Stimulated activated CD4-positive, alpha-beta T cell treated with anti-CD3 and anti-CD28 coated beads, Interleukin-2, amount 100 ng/mL, for 24 hours (primary cell): Measurements from ENCODE around the gene MPZL1.

Source experiments
- DNase-seq, 2 donors: peaks; one replicate each; pipeline ENCODE4 v3.0.0-alpha.2; 2020

MPZL1 gene

DNA sequence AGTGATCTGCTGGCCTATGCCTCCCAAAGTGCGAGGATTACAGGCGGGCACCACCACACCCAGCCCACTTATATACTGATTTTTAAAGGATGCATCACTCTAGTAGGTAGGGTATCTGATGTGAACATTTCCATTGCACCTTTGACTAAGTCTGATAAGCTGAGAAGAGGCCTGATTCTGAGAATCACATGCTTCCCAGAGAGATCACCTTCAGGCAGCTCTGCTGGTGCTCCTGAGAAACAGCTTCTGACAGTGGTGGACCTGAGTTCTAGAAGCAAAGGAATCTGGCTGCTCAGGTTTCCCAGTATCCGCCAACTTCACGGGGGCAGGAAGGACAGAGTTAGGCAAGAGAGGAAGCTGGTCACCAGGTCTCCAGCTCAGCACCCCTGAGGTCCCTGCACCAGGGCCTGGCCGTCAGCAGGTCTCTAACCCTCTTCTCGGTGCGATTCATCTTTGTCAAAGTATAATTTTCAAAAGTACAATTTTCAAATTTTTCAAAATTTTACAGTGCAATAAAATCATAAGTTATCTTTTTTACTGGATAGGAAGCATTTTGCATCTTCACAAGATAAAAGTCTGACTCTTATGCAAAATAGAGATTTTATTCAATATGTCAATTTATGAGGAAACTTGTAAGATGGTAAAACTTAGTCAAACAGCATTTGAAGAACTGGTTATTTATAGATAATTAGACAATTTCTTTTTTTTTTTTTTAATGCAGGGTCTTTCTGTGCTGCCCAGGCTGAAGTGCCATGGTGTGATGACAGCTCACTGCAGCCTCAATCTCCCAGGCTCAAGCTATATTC lies 25.8 kb upstream of the MPZL1 start:
- DNase-seq: no peak

DNA sequence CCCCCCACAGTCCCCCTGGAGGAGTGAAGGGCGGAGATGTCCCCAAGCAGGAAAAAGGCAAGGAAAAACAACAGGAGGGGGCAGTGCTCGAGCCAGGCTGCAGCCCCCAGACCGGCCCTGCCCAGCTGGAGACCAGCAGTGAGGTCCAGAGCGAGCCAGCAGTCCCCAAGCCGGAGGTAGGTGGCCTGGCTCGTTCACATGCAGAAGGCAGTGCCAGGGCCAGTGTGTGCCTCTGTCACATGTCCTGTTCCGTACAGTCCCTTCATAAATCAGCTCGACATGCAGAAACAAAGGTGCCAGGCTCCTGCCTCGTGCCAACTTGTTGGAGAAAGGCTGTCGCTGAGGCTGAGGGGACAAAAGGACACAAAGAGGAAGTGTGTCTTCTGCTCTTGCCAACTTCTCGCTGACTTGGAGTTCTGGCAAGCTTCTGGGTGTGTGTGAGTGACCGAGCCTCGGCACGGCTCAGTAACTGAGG lies 24.1 kb upstream of the MPZL1 start:
- no peak for DNase-seq

DNA sequence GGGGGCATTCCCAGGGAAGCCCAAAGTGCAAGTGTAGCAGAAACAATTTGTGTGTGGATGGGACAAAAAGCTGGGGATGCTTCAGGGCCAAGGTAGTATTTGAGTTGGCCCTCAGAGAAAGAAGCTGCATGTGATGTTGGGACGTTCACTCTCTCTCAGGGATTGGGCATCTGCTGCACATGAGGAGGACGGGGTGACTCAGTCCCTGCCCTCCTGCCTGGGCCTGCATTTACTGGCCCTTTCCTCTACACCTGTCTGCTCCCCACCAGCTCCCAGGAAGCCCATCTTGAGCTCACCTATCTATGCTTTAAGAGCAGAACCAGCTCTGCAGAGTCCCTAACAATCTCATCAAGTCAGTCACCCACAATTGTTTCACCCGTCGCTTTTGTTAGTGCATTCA lies 23.5 kb upstream of the MPZL1 start:
- no peak for DNase-seq

DNA sequence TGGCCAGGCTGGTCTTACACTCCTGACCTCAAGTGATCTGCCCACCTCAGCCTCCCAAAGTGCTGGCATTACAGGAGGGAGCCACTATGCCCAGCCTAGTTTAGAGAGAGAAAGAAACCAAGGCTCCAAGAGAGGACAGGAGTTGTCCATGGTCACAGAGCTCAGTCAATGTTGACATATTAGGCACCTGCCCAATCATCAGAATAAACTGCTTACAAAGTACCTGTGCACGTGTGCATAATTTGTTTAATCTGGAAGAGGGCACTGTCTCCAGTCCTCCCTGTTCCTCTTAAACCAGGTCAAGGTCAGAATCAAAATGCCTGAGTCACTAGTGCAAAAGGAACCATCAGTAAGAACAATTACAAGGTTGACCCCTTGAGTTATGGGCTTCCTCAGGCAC lies 20.3 kb upstream of the MPZL1 start:
- DNase-seq: no peak

DNA sequence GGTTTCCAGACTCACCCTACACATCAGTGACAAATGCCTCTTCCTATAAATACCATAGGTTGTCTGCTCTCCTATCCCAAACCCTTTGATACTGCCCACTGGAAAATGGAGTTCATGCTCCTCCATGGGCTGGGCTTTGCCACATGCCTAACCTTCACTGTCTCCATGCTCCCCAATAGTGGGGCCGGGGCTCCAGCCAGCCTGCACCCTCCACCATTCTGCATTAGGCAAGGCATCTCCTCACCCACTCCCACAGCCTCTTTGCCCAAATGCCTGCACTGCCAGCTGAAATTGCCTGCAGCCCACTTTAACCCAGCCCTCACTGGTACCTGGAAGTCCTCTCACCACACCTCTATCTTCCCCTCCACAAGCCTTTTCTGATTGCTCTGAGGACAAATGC lies 18.2 kb upstream of the MPZL1 start:
- no peak for DNase-seq

DNA sequence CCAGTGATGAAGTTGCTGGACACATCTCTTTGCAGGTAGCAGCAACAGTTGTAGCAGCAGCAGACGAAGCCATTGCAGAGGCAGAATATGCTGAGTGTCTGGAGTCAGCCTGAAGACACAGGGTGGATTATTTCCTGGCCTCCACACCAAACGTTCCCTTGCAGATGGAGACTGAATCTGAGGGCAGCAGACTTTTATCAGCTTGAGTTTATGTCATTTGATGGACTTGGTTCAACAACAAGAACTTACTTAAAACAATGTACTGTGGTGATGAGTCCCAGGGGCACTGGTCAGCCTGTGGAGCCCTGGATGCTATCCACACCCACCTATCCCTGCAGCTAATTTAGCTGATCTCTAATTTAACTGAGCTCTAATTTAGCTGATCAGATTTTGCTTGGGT lies 17.1 kb upstream of the MPZL1 start:
- no peak for DNase-seq

DNA sequence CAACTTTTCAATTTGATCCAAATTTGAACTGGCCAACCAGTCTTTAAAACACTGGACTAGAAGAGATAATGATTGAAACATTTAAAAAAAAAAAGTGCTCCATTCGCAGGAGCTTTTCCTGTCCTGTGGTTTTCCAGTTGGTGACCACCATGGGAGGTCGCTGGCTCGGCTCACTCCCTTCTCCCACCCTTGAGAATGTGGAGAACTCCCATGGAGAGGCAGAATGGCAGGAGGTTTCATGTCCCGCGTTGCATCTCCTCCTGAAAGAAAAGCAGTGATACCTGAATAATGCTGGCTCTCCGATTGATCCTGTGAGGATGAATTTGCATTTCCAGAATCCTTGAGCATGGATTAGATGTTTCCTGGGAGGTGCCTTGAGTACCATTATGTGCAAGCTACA lies 16.5 kb upstream of the MPZL1 start:
- DNase-seq: no peak

DNA sequence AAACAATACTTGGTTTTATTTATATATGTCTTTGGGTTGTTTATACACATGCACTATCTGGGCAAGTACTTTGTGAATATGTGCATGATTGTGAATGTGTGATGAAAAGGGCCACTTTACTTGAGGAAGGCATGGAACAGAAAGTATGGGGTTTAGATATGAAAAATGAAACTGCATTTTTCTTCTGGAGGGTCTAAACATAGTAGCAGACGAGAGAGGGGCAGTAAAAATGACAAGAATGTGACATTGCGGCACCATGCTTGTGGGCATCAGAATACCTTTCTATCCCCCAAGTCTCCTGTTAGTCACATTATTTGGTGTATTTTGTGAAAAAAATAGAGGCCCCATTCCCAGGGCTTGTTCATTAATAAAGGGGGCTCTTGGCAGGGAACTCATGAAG lies 15.4 kb upstream of the MPZL1 start:
- DNase-seq: no peak

DNA sequence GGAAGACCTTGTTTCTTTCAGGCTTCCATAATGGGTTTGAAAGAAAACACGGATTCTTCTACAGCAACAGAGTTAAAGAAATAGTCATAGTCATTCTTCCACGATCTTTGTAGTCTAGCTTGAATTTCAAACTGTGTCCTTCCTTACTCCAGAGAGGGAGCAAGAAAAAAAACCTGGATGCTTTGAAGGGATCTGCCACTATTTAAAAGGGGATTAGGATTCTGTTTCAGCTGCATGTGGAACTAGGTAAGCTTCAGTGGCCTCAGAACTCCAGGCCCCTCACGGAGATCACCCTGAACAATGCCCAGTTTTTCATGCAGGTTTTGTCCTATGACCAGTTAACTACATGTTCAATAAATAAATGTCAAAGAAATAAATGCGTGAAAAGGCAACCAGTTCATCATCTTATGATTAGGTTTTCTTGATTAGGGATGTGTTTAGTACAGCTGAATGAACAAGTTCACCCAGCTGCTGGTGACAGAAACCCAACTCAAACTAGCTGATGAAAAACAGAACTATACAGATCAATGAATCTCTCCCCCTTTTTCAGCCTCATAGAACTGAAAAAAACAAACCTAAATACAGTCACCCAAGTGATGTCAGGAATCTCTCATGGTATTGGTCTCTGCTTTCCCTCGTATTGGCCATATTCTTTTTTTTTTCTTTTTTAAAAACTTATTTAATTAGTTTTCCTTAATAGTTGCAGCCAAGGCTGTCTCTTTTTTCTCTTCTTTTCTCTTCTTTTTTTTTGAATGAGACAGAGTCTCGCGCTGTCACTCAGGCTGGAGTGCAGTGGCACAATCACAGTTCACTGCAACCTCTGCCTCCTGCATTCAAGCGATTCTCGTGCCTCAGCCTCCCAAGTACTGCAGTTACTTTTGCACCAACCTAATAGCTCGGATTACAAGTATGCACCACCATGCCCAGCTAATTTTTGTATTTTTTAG lies 14.6 kb upstream of the MPZL1 start:
- no peak for DNase-seq

DNA sequence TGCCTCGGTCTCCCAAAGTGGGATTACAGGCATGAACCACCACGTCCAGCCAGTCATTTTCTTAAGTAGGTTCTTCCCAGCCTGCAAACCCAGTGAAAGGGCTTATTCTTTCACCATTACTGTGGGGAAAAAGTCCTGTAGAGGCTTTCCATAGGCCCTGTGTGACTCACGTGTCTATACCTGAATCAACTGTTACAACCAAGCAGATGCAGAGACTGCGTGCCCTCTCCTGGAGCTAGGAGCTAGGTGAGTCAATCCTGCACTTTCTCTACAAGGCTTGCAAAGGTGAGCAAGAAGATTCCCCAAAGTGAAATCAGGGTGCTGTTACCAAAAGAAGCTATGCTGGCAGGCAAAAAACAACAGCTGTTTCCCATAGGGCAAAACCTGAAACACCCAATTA lies 13.8 kb upstream of the MPZL1 start:
- DNase-seq: no peak

DNA sequence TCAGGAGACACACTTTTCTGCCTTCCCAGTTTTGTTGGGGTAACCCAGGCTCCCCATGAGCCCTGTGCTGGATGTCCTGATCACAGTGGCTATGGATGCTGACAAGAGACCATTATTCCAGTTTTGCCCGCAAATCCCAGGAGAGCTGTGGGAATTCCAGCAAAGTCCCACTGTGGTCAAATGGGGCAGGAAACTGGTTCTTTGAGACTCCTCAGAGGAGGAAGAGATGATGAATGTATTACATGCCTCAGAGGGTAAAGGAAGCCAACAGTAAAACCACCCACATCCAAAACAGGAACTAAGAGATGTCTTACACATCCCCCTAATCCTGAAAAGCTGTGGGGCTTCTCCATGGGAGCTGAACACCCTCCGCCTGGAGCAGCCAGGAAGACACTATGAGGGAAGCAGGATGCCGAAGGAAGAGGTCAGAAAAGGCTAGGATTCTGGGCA lies 12.8 kb upstream of the MPZL1 start:
- no peak for DNase-seq

DNA sequence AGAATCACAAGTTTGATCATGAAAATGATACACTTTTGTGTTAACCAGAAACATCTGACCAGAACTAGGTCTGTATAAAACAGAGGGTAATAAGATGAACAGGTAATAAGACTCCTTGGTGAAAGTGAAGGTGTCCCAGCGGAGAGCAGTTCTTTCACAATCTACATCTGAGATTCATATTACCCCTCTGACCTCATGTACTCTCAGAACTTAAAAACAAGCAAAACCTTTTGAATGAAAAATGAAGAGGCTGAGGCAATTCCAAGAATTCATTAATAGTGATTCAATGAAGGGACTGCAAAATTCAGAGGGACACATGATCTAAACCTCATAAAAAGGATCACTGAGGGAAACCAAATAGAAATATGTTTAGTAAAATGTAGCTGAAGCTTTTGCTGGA lies 10.9 kb upstream of the MPZL1 start:
- DNase-seq: no peak

DNA sequence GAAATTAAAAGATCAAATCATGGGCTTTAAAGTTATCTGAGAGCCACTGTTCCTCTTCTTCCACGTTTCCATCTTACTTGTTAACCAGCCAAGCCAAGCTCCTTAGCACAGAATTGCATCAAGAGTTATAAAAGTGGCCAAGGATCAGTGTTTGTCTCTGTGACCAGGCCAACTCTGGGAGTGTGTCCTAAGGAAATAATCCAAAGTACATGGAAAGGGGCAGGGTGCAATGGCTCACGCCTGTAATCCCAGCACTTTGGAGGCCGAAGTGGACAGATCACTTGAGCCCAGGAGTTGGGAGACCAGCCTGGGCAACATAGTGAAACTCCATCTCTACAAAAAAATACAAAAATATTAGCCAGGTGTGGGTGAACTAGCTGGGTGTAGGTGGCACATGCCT lies 10.0 kb upstream of the MPZL1 start:
- no peak for DNase-seq

DNA sequence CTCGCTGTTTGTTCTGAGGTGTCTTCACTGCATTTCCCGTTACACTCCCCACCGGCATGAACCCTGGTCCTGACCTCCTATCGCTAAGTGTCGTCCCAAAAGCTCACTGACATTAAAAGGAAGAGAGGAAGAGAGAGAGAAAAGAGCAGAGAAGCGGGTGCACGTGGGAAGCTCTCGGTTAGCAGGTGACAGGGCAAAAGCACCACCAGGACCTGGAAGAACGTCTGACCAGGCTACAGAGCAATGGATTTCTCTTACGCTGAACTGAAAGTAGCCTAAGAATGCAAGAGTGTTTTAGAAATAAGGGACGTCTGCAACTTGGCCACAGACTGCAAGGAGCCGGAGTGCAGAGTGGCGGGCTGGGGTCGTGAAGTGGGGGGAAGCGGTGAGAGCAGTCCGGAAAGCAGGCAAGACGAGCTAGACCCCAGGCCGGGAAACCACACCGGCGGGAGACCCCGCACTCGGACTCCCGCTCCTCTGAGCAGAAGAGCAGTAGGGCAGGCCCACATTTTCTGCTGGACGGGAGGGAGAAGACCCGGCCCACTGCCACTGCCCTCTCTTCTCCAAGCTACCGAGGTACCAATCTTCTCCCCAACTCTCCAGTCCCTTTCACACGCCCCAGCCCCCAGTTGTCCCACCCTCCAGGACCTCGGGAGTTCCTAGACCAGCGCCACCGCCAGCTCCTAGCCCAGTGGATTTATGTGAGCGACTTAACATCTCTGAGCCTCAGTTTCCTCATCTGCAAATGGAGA lies 8.3 kb upstream of the MPZL1 start:
- DNase-seq: peak; percentile 23 to 38

DNA sequence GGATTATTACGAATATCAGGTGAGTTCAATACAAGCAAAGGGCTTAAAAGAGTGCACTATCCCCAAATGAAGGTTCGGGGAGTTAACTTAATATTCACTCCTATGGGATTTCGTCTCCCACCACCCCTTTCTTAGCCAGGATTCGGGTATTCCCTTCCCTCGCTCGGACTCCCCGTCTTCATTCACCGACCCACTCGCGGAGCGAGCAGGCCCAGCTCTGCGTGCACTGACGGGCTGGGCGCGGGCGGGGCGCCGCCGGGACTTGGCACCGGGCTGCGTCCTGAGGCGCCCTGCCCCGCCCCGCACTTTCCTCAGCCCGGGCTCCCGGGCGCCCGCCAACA lies 7.7 kb upstream of the MPZL1 start:
- peak in 1 of 2 donors; percentile 85 for DNase-seq

DNA sequence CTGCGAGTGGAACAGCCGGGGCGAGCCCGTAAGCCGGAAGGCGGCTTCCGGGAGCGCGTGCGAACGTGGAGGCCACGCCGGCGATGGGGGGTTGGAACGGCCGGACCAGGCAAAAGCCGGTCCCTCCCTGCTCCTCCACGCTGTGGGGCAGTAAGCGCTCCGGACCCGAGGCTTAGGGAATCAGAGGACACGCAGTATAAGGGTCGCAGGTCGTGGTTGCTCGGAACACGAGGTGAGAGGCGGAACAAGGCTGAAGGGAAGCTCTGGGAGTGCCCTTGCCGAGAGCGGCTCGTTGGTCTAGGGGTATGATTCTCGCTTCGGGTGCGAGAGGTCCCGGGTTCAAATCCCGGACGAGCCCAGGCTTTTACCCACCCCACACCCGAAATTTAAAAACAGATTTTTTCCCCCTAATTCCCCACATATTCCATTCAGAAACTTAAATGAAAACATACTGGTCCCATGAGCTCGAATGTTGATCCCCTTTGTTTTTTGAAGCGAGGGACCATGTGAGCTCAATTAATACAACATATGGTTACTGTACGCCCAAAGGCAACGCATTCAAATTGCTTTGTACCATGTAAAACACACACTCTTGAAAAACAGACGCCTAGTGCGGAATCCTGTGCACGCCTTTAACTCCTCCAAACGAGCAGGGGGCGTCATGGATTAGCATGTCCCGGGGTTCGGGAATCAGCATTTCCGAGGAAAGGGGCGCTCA lies 7.2 kb upstream of the MPZL1 start:
- peak; percentile 94 to 95 for DNase-seq

DNA sequence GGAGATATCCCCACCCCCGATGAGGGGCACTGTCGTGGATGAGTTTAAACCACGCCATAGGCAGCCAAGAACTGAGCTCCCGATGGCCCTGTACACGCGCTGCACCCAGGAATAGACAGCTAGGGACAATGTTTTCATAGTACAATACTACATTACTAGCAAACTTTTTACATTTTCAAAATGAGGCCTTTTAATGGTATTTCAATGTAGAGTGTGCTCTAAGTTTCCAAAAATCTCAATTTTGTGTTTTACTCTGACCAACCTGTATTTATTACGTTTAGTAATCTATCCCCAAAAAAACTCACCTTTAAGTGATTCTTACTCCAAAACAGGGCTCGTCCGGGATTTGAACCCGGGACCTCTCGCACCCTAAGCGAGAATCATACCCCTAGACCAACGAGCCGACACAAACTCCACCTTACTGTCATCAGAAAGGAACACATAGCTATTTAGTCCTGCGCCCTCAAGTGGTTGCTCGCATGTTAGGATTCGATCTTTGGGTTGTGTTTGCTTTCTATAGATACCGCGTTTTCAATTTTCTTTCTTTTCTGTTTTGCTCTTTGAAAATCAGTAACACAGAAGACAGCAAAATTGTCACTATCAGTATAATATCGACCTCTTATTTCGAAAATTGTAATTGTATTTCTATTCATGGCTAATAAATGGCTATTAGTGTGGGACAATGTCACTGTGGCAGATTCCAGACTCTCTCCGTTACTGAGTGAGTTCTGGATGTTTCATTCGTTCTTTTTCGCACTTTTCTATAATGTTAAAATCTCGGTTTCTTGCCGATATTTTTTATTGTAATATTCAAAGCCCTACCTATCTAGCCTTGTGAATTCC lies 6.4 kb upstream of the MPZL1 start:
- peak; percentile 90 for DNase-seq

DNA sequence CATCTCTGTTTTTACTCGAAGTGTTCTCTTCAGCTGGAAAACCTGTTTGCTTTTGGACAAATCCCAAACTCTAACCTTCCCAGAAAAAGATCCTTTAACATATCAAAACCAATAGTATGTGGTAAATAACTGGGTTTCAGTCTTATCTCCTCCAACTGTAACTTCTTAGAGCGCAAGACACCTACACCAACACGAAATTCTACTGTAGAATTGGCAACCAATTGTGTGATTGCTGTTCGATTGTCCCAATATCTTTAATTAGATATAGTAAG lies 5.8 kb upstream of the MPZL1 start:
- no peak for DNase-seq

DNA sequence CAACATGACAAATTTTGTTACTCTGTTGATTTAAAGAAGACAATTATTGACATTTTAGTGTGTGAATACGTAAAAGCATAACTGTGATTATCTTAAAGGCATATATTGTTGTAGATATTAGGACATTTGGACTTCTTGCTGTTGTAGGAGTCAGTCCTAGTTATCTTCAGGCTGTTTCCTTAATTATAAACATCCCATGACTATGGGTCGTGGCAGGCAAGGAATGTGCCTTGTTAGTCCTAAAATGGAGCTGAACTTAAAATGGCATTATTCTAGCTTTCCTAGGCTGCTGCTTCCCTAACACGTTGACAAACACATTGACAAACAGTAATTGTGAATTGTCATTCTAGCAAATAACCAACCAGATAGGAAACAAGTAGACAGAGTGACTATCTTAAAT lies 4.4 kb upstream of the MPZL1 start:
- DNase-seq: no peak

DNA sequence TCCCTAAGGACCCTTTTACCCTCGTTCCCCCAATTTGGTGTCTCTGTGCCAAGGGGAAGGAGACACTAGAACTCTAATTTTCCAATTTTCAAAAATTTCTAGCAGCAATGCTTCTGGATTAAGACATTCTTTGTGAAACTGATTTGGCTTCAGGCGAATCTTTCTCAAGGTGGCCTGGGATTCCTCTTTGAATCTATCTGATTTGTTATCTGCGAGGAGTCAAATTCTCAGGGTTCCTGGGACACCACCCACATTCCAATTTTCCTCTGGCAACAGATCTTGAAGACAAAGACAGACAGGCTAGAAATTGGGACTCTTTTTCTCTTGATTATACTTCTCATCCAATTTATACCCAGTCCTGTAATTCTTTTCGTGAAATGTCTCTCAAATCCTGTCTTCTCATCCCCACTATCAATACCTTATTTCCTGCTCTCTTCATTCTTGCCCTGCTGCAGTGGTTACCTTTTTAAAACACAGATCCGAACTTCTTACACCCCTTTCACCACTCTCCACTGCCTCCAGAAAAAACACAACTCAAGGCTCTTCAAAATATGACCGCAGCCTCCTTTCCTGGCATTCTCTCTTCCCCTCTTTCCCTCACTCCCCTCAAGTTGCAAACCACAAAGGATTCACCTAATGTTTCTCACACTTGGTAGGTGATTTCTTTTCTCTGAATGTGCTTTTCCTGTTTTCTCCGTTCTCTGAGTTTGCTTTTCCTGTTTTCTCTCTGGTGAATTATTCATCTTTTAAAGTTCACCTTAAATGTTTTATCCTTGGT lies 2.7 kb upstream of the MPZL1 start:
- no peak for DNase-seq
